Mucosa of descending colon (tissue), 3 donors: ENCODE results near the gene COL15A1. TPM values are rescaled to one million over a fixed set of nuclear protein-coding genes. Genes with fewer than 3 reads are reported as not detected.

Experiments
- ATAC-seq: fragments of 200-7000 bp; cut with Tn5 transposase; one replicate; pipeline ENCODE4 v1.9.1; 2020; ENCODE audit warnings: mild to moderate bottlenecking, moderate library complexity
- DNase-seq, 3 donors: peaks; one replicate each; pipeline ENCODE4 v3.0.0-alpha.2; 2020
- H3K36me3 ChIP-seq: fragments of 200-600 bp; one replicate; pipeline ENCODE4 v1.8.0; 2021; ENCODE audit warnings: low read depth, mild to moderate bottlenecking
- H3K4me1 ChIP-seq: fragments of 200-600 bp; one replicate; pipeline ENCODE4 v1.8.0; 2021; ENCODE audit warnings: low read depth, mild to moderate bottlenecking
- H3K4me3 ChIP-seq: fragments of 200-600 bp; one replicate; pipeline ENCODE4 v1.8.0; 2021; ENCODE audit warnings: mild to moderate bottlenecking
- H3K9me3 ChIP-seq: fragments of 200-600 bp; one replicate; pipeline ENCODE4 v1.8.0; 2021; ENCODE audit warnings: mild to moderate bottlenecking
- CTCF ChIP-seq: fragments of 200-600 bp; IDR thresholded peaks from one replicate; pipeline ENCODE4 v1.8.0; 2022; ENCODE audit warnings: antibody characterized with exemption, mild to moderate bottlenecking
- intact Hi-C, 2 donors: fragments of 100-400 bp; cut with DNase I in 1 of 2; cut with micrococcal nuclease in 1 of 2; formaldehyde crosslinking; loops; one replicate each; pipeline versions ENCODE4 v1.11.0 to v1.11.1; 2022; cut with DNase I, micrococcal nuclease
- total RNA-seq, 3 donors: library from RNA; stranded (reverse); fragmentation: NEBNext Ultra II Directional in 2 of 3; extraction: Animal tissue kit (Norgen Biotek cat#: 25700) in 2 of 3; gene quantifications; one replicate each; pipeline versions ENCODE4 v1.2.1 to v1.2.4, GENCODE V29; 2021 to 2023
- donor health status: DM: no; HTN: no; CAD: no; lungs with moderate emphysema.
- donor health status: DM: no; HTN: no; CAD: no.
- donor health status: DM: no; HTN: yes; CAD: no.

Gene COL15A1
- total RNA-seq, 3 donors from 2014 or later = 4.2 to 43.4 (median 11.2) TPM

DNA sequence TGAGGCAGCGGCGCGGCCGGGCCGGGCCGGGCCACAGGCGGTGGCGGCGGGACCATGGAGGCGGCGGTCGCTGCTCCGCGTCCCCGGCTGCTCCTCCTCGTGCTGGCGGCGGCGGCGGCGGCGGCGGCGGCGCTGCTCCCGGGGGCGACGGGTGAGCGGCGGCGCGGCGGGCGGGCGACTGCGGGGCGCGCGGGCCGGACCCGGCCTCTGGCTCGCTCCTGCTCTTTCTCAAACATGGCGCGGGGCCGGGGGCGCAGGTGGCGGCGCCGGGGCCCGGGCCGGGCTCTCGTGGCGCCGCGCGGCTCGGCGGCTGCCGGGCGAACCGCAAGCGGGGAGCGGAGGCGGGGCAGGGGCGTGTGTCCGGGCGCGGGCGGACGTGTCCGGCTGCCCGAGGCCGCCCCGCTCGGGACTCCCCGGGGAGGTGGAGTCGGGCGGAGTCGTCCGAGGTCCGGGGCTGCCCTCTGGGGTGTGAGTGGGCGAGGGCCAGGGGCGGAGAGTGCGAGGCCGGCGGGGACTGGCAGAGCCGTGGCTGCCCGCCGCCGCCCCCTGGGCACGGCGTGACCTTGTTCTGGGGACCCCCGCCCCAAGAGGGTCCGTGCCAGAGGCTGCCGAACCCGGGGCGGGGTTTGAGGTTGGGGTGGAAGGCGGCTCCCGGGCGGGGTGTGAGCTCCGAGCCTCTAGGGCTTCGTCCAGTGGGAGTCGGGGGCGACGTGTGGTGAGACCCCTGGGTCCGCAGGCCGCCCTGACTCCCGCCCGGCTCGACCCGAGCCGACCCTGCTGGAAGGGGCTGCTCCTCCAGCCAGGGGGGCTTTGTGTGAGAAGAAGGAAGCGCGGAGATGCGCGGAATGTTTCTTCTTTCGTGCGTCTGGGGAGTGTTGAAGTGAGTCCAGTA lies 161.7 kb downstream of the COL15A1 start:
- intact Hi-C loops = no loop called here
- H3K36me3 ChIP-seq = no peaks in the 10 kb centered on the region
- peak; percentile 78 to 92 (median 89) for DNase-seq
- H3K9me3 ChIP-seq = no peaks in the 10 kb centered on the region
- peaks cover 12% of the 10 kb centered on the region for H3K4me1 ChIP-seq
- peak overlapping the region; percentile 41 for H3K4me3 ChIP-seq
- TF ChIP-seq CTCF = no peak
- ATAC-seq = peak; percentile 75

DNA sequence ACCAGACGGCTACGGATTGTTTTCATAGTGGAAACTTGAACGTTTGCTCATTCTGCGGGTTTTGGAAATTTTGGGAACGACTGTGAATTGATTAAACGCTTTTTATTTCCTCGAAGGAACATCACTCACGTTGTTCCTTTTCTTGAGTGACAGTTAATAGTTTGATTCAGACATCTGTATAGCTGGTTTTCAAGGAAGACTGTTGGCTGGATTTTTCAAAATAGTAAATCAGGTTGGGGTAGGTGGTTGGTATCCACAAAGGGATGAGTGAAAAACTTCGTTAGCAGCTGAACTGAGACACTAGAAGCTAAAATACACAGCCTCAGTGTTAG lies 162.3 kb downstream of the COL15A1 start:
- no peak for TF ChIP-seq CTCF
- intact Hi-C loops = no loop called here
- Histone ChIP-seq H3K4me1 (peaks cover 12% of the 10 kb centered on the region), H3K9me3 (no peaks in the 10 kb centered on the region), H3K4me3 (peak overlapping the region; percentile 41), H3K36me3 (no peaks in the 10 kb centered on the region)
- ATAC-seq (no peak), DNase-seq (no peak)

GRCh38 chr9:99107421-99107820 lies 163.7 kb downstream of the COL15A1 start:
- Histone ChIP-seq H3K9me3 (no peaks in the 10 kb centered on the region), H3K36me3 (no peaks in the 10 kb centered on the region), H3K4me1 (peaks cover 23% of the 10 kb centered on the region), H3K4me3 (no peak overlapping the region)
- TF ChIP-seq CTCF = no peak
- intact Hi-C loops = no loop called here
- ATAC-seq = no peak
- no peak for DNase-seq

GRCh38 chr9:99108131-99108530 lies 164.4 kb downstream of the COL15A1 start:
- Histone ChIP-seq H3K4me3 (no peak overlapping the region), H3K4me1 (peaks cover 25% of the 10 kb centered on the region)

DNA sequence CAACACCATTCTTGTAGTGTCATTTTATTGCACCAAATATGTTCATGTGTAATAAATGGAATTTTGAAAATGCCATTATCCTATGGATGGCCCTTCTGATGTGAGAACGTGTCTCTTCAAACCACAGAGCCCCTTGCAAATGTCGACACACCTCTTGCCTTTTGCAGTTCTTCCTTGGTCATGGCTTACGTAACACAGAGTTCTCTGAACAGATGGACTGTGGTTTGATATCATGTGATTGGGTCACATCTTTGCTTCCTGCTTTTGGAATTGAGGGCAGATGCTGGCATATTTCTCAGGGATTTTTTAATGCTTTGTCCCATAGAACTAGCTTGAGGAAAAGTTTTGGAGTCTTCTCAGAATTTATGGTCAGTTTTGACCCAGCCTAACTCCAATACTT lies 165.8 kb downstream of the COL15A1 start:
- no peak for TF ChIP-seq CTCF
- DNase-seq (peak in 1 of 3 donors; percentile 12), ATAC-seq (no peak)
- Histone ChIP-seq H3K9me3 (no peaks in the 10 kb centered on the region), H3K36me3 (no peaks in the 10 kb centered on the region), H3K4me3 (no peak overlapping the region), H3K4me1 (peaks cover 25% of the 10 kb centered on the region)
- intact Hi-C loops = no loop called here

More at GRCh38 chr9:99108131-99108530, 164.4 kb downstream of the COL15A1 start:
- no peak for DNase-seq
- no peaks in the 10 kb centered on the region for H3K9me3 ChIP-seq
- TF ChIP-seq CTCF = no peak
- no peaks in the 10 kb centered on the region for H3K36me3 ChIP-seq
- intact Hi-C loops = no loop called here
- no peak for ATAC-seq
